ENCODE results near the gene TMEM38B. TPM values are rescaled to one million over a fixed set of nuclear protein-coding genes. Genes with fewer than 3 reads are reported as not detected.
A peak's percentile ranks its signal among the peaks of the same experiment; 100 is the strongest.
"Not testable (repeated sequence)": the region's sequence is repeated elsewhere in the genome, so short reads cannot be mapped to it uniquely, and the experiment has no call there.

Gene TMEM38B
- total RNA-seq, 1 experiment from 2014 or later = 25.3 TPM

DNA sequence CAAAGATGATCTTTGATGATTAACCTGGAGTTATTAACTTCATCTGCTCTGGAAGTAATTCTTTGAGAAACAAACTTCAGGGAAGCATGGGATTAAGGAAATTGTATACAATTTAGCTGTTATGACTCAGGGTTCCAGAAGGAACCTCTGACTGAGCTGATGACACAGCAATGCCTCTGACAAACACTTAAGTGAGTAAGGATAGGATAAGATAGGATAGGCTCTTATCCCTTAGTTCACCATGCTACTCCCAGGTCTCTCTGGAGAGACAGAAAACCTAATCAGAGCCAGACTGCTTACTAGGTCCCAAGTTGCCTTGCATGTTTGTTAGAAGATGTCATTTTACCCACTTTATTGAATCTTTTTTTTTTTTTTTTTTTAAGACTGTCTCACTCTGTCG lies 12.6 kb upstream of the TMEM38B start:
- peak; percentile 57 for DNase-seq (ENCODE audit: low read depth)

- DNase-seq (ENCODE audit: low read depth) = no peak
Observed at GRCh38 chr9:105683688-105684275, 10.6 kb upstream of the TMEM38B start.

DNA sequence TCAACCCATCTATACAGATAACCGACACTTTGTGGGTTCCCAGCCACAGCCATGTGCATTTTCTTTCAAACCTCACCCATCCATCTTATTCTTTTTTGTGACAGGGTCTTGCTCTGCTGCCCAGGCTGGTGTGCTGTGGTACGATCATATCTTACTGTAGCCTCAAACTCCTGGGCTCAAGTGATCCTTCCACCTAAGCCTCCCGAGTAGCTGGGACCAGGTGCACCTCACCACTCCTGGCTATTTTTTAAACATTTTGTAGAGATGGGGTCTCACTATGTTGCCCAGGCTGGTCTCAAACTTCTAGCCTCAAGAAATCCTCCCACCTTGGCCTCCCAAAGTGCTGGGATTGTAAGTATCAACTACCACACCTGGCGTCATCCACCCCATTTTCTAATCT lies 7.4 kb upstream of the TMEM38B start:
- DNase-seq (ENCODE audit: low read depth) = no peak

DNA sequence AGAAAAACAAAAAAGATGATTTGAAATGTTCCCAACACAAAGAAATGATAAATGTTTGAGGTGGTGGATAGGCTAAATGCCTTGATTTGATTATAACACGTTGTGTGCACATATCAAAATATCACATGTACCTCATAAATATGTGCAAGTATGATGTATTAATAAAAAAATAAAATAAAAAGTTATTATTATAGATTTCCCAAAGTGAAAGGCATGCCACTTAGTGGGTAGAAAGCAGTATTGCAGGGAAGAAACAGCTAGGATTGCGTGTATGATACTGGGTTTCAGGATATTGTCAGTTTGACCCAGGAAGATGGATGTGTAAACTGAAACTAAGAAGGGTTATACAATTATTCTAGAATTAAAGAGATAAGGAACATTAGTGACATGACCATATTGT lies 3.6 kb upstream of the TMEM38B start:
- DNase-seq (ENCODE audit: low read depth) = peak; percentile 21

GRCh38 chr9:105693435-105694189 lies 729 bp upstream of the TMEM38B start:
- peak; percentile 16 for DNase-seq (ENCODE audit: low read depth)

GRCh38 chr9:105694848-105695581 lies 674 bp downstream of the TMEM38B start:
- peak; percentile 71 for DNase-seq (ENCODE audit: low read depth)

- no peak for DNase-seq (ENCODE audit: low read depth)
Observed at GRCh38 chr9:105696219-105696793, 2.0 kb downstream of the TMEM38B start.

GRCh38 chr9:105697871-105698270 lies 3.5 kb downstream of the TMEM38B start:
- DNase-seq (ENCODE audit: low read depth) = peak; percentile 7

- no peak for DNase-seq (ENCODE audit: low read depth)
Observed at GRCh38 chr9:105698348-105698870, 4.1 kb downstream of the TMEM38B start.

- no peak for DNase-seq (ENCODE audit: low read depth)
Observed at GRCh38 chr9:105700668-105701067, 6.3 kb downstream of the TMEM38B start.

- no peak for DNase-seq (ENCODE audit: low read depth)
Observed at GRCh38 chr9:105701145-105701544, 6.8 kb downstream of the TMEM38B start.

DNA sequence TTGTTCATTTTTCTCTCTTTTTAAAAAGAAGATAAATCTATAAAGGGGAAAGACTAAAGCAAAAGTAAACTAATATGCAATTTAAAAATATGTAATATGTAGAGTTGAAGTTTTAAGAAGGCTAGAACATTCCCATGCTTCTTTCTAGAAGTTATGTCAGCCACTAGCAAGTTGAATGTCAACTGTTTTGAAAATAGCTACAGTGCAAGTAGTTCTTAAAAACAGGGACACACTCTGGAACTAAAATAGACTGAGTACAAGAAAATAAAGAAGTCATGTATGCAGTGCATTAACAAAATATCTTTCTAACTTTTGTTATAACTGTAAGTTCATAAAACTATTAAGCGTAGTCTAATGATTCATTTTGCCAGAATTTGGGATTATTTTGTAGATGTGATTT lies 7.9 kb downstream of the TMEM38B start:
- DNase-seq (ENCODE audit: low read depth) = no peak

DNA sequence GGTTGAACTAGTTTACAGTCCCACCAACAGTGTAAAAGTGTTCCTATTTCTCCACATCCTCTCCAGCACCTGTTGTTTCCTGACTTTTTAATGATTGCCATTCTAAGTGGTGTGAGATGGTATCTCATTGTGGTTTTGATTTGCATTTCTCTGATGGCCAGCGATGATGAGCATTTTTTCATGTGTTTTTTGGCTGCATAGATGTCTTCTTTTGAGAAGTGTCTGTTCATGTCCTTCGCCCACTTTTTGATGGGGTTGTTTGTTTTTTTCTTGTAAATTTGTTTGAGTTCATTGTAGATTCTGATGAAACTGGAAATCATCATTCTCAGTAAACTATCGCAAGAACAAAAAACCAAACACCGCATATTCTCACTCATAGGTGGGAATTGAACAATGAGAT lies 9.3 kb downstream of the TMEM38B start:
- not testable (repeated sequence) for DNase-seq (ENCODE audit: low read depth)

DNA sequence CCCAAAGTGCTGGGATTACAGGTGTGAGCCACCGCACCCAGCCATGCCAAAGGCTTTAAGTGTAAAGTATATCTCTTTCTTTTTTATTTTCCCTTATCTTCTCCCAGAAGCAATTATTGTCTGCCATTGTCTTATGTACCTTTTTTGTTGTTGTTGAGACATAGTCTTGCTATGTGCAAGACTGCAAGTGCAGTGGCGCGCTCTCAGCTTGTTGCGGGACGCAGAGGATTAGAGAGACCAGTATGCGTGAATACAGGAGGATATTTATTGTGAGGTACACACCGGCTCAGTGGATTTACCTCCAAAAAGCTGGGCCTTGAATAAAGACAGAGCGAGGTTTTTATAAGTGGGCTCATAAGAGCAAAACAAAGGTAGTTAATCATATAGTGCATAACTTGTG lies 11.8 kb downstream of the TMEM38B start:
- no peak for DNase-seq (ENCODE audit: low read depth)

DNA sequence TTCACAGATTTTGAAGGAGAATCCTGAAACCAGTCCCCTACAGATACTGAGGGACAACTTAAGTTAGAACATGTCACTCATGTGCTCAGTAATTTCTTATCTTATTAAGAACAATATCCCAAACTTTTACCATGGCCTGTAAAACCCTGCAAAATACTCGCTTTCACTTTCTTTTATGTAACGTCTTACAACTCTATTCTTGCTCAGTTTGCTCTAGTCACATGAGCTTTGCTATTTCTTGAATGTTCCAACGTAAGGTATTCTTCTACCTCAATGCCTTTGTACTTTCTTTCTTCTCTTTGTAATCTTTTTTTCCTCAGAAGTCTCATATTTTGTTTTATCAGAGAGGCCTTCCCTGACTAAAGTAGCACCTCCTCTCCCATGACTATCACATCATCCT lies 14.1 kb downstream of the TMEM38B start:
- DNase-seq (ENCODE audit: low read depth) = no peak

GRCh38 chr9:105710638-105711037 lies 16.3 kb downstream of the TMEM38B start:
- DNase-seq (ENCODE audit: low read depth) = no peak

- no peak for DNase-seq (ENCODE audit: low read depth)
Observed at GRCh38 chr9:105711867-105712266, 17.5 kb downstream of the TMEM38B start.

DNA sequence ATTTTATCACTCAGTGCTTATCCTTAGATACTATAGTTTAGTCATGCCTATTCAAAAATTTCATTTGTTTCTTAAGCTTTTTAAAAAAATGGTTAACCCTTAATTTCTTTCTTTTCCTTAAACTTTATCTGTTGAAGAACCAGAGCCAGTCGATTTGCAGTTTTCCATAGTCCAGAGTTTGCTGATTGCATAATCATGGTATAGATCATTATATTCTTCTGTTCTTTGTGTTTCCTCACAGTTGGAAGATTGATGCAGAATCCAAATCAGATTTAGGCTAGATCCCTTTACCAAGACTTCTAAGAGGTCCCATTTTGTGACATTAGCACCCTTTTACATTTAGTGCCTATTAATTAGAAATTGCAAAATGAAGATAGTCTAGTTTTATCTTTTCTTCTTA lies 18.0 kb downstream of the TMEM38B start:
- no peak for DNase-seq (ENCODE audit: low read depth)

DNA sequence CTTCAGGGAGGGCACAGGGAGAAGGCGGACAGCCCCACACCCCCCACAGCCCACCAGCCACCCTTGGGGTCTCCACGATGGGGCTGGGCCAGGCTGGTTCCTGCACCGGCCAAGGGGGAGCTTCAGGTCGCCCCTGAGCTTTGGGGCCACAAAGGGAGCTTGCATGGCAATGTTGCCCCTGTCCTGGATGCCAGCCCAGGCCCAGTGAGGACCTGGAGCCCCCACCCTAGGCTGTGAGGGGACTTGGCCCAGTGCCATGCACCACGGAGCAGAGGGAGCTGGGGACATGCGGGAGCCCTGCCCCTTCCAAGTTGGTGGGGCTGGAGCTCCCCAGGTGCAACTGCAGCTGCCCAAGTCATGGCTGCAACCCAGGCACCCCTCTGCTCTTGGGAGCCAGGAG lies 18.4 kb downstream of the TMEM38B start:
- no peak for DNase-seq (ENCODE audit: low read depth)

- DNase-seq (ENCODE audit: low read depth) = no peak
Observed at GRCh38 chr9:105713260-105714019, 19.1 kb downstream of the TMEM38B start.

DNA sequence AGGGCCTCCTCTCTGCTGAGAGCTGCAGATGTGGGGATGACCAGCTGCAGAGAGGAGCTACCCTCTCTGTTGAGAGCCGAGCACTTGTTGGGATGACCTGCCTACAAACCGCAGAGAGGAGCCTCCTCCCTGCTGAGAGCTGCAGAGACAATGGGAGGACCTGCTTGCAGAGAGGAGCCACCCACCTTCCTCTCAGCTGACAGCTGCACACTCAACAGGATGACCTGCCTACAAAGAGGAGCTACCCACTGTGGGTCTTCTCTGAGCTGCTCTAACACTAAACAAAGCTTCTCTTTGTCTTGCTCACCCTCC lies 19.6 kb downstream of the TMEM38B start:
- DNase-seq (ENCODE audit: low read depth) = no peak

DNA sequence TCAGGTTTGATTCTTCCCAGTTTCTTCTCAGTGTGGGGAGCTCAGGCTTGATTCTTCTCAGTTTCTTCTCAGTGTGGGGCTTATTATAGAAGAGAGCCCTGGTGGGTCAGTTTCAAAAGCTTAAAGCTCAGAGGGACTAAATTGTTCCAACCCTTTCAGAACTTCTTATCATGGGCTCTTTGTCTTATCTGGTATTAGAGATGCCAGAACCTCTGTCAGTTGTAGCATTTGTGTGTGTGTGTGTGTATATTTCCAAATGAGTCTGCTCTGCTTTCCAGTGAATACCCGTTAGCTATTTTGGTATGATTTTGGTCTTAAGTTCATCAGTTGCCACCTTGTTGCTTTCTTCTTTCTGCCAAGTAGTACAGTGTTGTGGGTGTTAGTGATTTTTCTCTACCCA lies 21.8 kb downstream of the TMEM38B start:
- DNase-seq (ENCODE audit: low read depth) = no peak

Data from M059J (cell line).